Stimulated activated CD4-positive, alpha-beta T cell treated with anti-CD3 and anti-CD28 coated beads, Interleukin-2, amount 100 ng/mL, for 24 hours (primary cell): ENCODE measurements around the gene YKT6.
"Not testable (repeated sequence)": the region's sequence is repeated elsewhere in the genome, so short reads cannot be mapped to it uniquely, and the experiment has no call there.

ENCODE experiments used
- DNase-seq, 2 donors: peaks; one replicate each; pipeline ENCODE4 v3.0.0-alpha.2; 2020

The YKT6 gene

GRCh38 chr7:44194069-44194468 lies 6.7 kb upstream of the YKT6 start:
- peak; percentile 53 to 58 for DNase-seq

- DNase-seq = no peak
Observed at GRCh38 chr7:44194562-44195145, 6.1 kb upstream of the YKT6 start.

- DNase-seq = no peak
Observed at GRCh38 chr7:44195889-44196288, 4.9 kb upstream of the YKT6 start.

GRCh38 chr7:44196450-44196872 lies 4.3 kb upstream of the YKT6 start:
- DNase-seq = peak; percentile 26 to 37

GRCh38 chr7:44197474-44197873 lies 3.3 kb upstream of the YKT6 start:
- no peak for DNase-seq

GRCh38 chr7:44200163-44200562 lies 615 bp upstream of the YKT6 start:
- DNase-seq = not testable (repeated sequence)

- no peak for DNase-seq
Observed at GRCh38 chr7:44201813-44202212, 1.0 kb downstream of the YKT6 start.

- no peak for DNase-seq
Observed at GRCh38 chr7:44206008-44206407, 5.2 kb downstream of the YKT6 start.

- DNase-seq = no peak
Observed at GRCh38 chr7:44208085-44208484, 7.3 kb downstream of the YKT6 start.

- no peak for DNase-seq
Observed at GRCh38 chr7:44210107-44210506, 9.3 kb downstream of the YKT6 start.

GRCh38 chr7:44211126-44211675 lies 10.4 kb downstream of the YKT6 start:
- DNase-seq = no peak

GRCh38 chr7:44212018-44212417 lies 11.2 kb downstream of the YKT6 start:
- no peak for DNase-seq

GRCh38 chr7:44212581-44213184 lies 11.9 kb downstream of the YKT6 start:
- no peak for DNase-seq

- DNase-seq = no peak
Observed at GRCh38 chr7:44213206-44213876, 12.6 kb downstream of the YKT6 start.

- DNase-seq = no peak
Observed at GRCh38 chr7:44213877-44214388, 13.2 kb downstream of the YKT6 start.

GRCh38 chr7:44215531-44215930 lies 14.8 kb downstream of the YKT6 start:
- DNase-seq = no peak

- DNase-seq = no peak
Observed at GRCh38 chr7:44216019-44216418, 15.2 kb downstream of the YKT6 start.

GRCh38 chr7:44216521-44217222 lies 15.9 kb downstream of the YKT6 start:
- no peak for DNase-seq

GRCh38 chr7:44217223-44217714 lies 16.5 kb downstream of the YKT6 start:
- DNase-seq = no peak

- no peak for DNase-seq
Observed at GRCh38 chr7:44217852-44218402, 17.1 kb downstream of the YKT6 start.

GRCh38 chr7:44218418-44219201 lies 17.8 kb downstream of the YKT6 start:
- DNase-seq = no peak
